GM12878 (cell line): ENCODE data around the gene SURF4. TPM values are rescaled to one million over a fixed set of nuclear protein-coding genes. Genes with fewer than 3 reads are reported as not detected.

Experiments
- ATAC-seq: fragments of 200-7000 bp; cut with Tn5 transposase; 3 replicates; pipeline ENCODE4 v1.9.1; 2020; ENCODE audit warnings: mild to moderate bottlenecking, moderate library complexity
- BruUV-seq: library from RNA; stranded (reverse); fragments of 400-500 nt; replicated peaks from 2 replicates; lab custom pipeline; 2021; lab: Mats Ljungman, UMichigan
- CTCF ChIA-PET: fragments of 300-600 bp; sonication (Branson Sonifier 250); formaldehyde crosslinking; extraction: SDS; loops from one replicate; lab custom pipeline; 2021; ENCODE audit warnings: inconsistent platforms; lab: Yijun Ruan, JAX
- POLR2A ChIA-PET: fragments of 350-600 bp; formaldehyde crosslinking; extraction: SDS; loops from one replicate; lab custom pipeline; 2021; ENCODE audit warnings: inconsistent platforms; lab: Charles Lee
- RAD21 ChIA-PET: fragments of 300-600 bp; sonication (Branson Sonifier 250); formaldehyde crosslinking; loops from one replicate; lab custom pipeline; 2023; ENCODE audit warnings: antibody characterized with exemption; ENCODE audit not compliant: unreplicated experiment; lab: Charles Lee
- SMC1A ChIA-PET: fragments of 300-600 bp; sonication (Branson Sonifier 250); formaldehyde crosslinking; loops from one replicate; lab custom pipeline; 2023; ENCODE audit not compliant: unreplicated experiment, uncharacterized antibody; lab: Charles Lee
- DNase-seq: peaks from one replicate; pipeline ENCODE4 v3.0.0-alpha.2; 2011; ENCODE audit warnings: low read depth, low spot score
- FAIRE-seq: peaks from 3 replicates; lab custom pipeline; 2011; peaks lifted over from hg19 to GRCh38; lab: Jason Lieb, UNC
- H2AFZ ChIP-seq: 2 replicates; pipeline ENCODE4 v1.6.0; 2011; ENCODE audit warnings: low read depth, low read length, control low read depth; ENCODE audit not compliant: control insufficient read depth
- H3K27ac ChIP-seq: 2 replicates; pipeline ENCODE4 v1.5.1; 2011; ENCODE audit warnings: control low read depth; ENCODE audit not compliant: control insufficient read depth, insufficient read depth
- H3K27me3 ChIP-seq, 2 experiments: replicated peaks in 1 of 2; 2 replicates each; pipeline versions ENCODE4 v1.6.0 to v1.6.1; 2011; ENCODE audit warnings: low read length in 1 of 2; ENCODE audit not compliant: control insufficient read depth in 2 of 2, insufficient read depth in 2 of 2
- H3K36me3 ChIP-seq, 2 experiments: 2 replicates each; pipeline ENCODE4 v1.5.1; 2011; ENCODE audit warnings: low read length in 1 of 2; ENCODE audit not compliant: control insufficient read depth in 2 of 2, insufficient read depth in 2 of 2
- H3K4me1 ChIP-seq: 2 replicates; pipeline ENCODE4 v1.6.1; 2011; ENCODE audit warnings: mild to moderate bottlenecking, low read length, moderate library complexity, mixed read lengths; ENCODE audit not compliant: control insufficient read depth, insufficient read depth
- H3K4me2 ChIP-seq: 2 replicates; pipeline ENCODE4 v1.6.0; 2011; ENCODE audit warnings: control low read depth; ENCODE audit not compliant: control insufficient read depth, insufficient read depth
- H3K4me3 ChIP-seq: fragments of 200-600 bp; sonication (generic); 2 replicates; pipeline ENCODE4 v1.5.1; 2016
- H3K79me2 ChIP-seq: 2 replicates; pipeline ENCODE4 v1.6.0; 2011; ENCODE audit warnings: low read length; ENCODE audit not compliant: control insufficient read depth, insufficient read depth
- H3K9ac ChIP-seq: 2 replicates; pipeline ENCODE4 v1.8.0; 2011; ENCODE audit warnings: low read length, control low read depth, mixed read lengths; ENCODE audit not compliant: control insufficient read depth, insufficient read depth
- H3K9me3 ChIP-seq: replicated peaks from 3 replicates; pipeline ENCODE4 v1.5.1; 2011; ENCODE audit warnings: mild to moderate bottlenecking, low read length; ENCODE audit not compliant: control insufficient read depth, insufficient read depth
- H4K20me1 ChIP-seq: 2 replicates; pipeline ENCODE4 v1.6.0; 2011; ENCODE audit not compliant: control insufficient read depth, insufficient read depth
- MEF2B ChIP-seq: fragments of 450-650 bp; IDR thresholded peaks from 2 replicates; pipeline ENCODE4 v1.6.1; 2018; ENCODE audit warnings: mild to moderate bottlenecking, moderate library complexity; ENCODE audit not compliant: partially characterized antibody, poor library complexity, severe bottlenecking
- MTA3 ChIP-seq: IDR thresholded peaks from 2 replicates; pipeline ENCODE4 v1.6.1; 2012; ENCODE audit warnings: low read length, inconsistent platforms, borderline replicate concordance
- MYB ChIP-seq: fragments of 150-350 bp; IDR thresholded peaks from 2 replicates; pipeline ENCODE4 v1.6.1; 2014; ENCODE audit warnings: mild to moderate bottlenecking, low read depth, low read length, borderline replicate concordance
- SMC3 ChIP-seq: IDR thresholded peaks from 2 replicates; pipeline ENCODE4 v1.6.1; 2011; ENCODE audit warnings: low read length, improper control_type of control experiment, borderline replicate concordance
- ZBTB4 ChIP-seq: fragments of 450-650 bp; formaldehyde crosslinking; IDR thresholded peaks from 2 replicates; pipeline ENCODE4 v1.4.0; 2022; ENCODE audit warnings: mild to moderate bottlenecking, moderate library complexity
- ZNF622 ChIP-seq: fragments of 450-650 bp; IDR thresholded peaks from 2 replicates; pipeline ENCODE4 v1.6.1; 2017; ENCODE audit warnings: mild to moderate bottlenecking, inconsistent platforms
- WGBS: methylation state at CpG from one replicate; pipeline ENCODE4 v1.1.6; 2016; ENCODE audit warnings: low lambda C conversion rate; ENCODE audit not compliant: insufficient replicate concordance, insufficient coverage; ENCODE audit errors: missing lambda C conversion rate; 5-methylcytosine and 5-hydroxymethylcytosine counted together
- in situ Hi-C: fragments of 300-500 bp; cut with MboI; formaldehyde crosslinking; loops from 9 replicates; pipeline ENCODE4 v1.14.3; 2018; ENCODE audit warnings: mixed read lengths
- intact Hi-C: fragments of 100-400 bp; cut with micrococcal nuclease; formaldehyde crosslinking; loops from one replicate; pipeline ENCODE4 v1.14.2; 2022; ENCODE audit not compliant: unreplicated experiment
- polyA plus RNA-seq, 11 experiments: library from polyadenylated mRNA; depleted of rRNA in 4 of 11; unstranded in 6 of 11; stranded (reverse) in 5 of 11; fragments of >200 nt; fragmentation: Nextera tagmentation in 4 of 11; fragmentation: Illumina TruSeq in 1 of 11; extraction: Ambion mirVana in 4 of 11; extraction: Trizol in 1 of 11; gene quantifications; 1 replicate in 1 of 11; 2 replicates in 10 of 11; pipeline versions ENCODE4 v1.2.1 to v1.2.3, GENCODE V29; 2011 to 2016; ENCODE audit warnings: inconsistent platforms in 2 of 11, missing spikeins in 2 of 11, low read depth in 1 of 11
- total RNA-seq, 4 experiments: library from RNA; depleted of rRNA in 3 of 4; stranded (reverse); fragments of >200 nt in 3 of 4; fragmentation: Illumina TruSeq in 1 of 4; extraction: Trizol in 1 of 4; gene quantifications; 2 replicates each; pipeline versions ENCODE4 v1.2.1 to v1.2.3, GENCODE V29; 2013 to 2021

Gene SURF4
- total and polyA plus RNA-seq, 10 of the 15 experiments (the other 5 are each of a cell fraction or from before 2014, with no cell fraction given), result 6.4 to 134 (median 78.7) TPM

GRCh38 chr9:133408042-133408441, 32.2 kb upstream of the SURF4 start:
- FAIRE-seq (no peak), DNase-seq (no peak), ATAC-seq (no peak)
- H4K20me1 ChIP-seq, result no peaks in the 10 kb centered on the region; the same call in 1 of the 2 replicates
- no peak overlapping the region for H3K9ac ChIP-seq
- no peak overlapping the region for H2AFZ ChIP-seq
- H3K27ac ChIP-seq, result no peak overlapping the region
- no peak for TF ChIP-seq ZBTB4 (CRISPR knock-in tag)
- TF ChIP-seq MEF2B, result no peak
- no peak for TF ChIP-seq MYB
- no peak for TF ChIP-seq MTA3
- no peak for TF ChIP-seq SMC3
- TF ChIP-seq ZNF622, result no peak
- BruUV-seq, result no TSS peak
- SMC1A ChIA-PET, result no interaction called here
- H3K27me3 ChIP-seq, result no peaks in the 10 kb centered on the region
- in situ Hi-C loops, result loop anchor here (5.0 kb wide), 1 partner anchor 74 kb away; no protein-coding TSS in a partner anchor
- WGBS, result 69% methylated on average over 1 of the region's 1 CpG
- H3K9me3 ChIP-seq, result no peaks in the 10 kb centered on the region
- H3K4me2 ChIP-seq, result no peak overlapping the region
- intact Hi-C loops, result no loop called here
- H3K79me2 ChIP-seq, result no peaks in the 10 kb centered on the region
- RAD21 ChIA-PET, result no interaction called here
- CTCF ChIA-PET, result interaction anchor here (1.7 kb wide), 1 partner anchor 30 kb away, joined by 6 read pairs; no protein-coding TSS in a partner anchor
- no peaks in the 10 kb centered on the region for H3K4me1 ChIP-seq
- H3K4me3 ChIP-seq, result no peak overlapping the region
- H3K36me3 ChIP-seq, result peaks cover 41 to 43% of the 10 kb centered on the region in 2 experiments; a peak in 3 of 4 replicates
- POLR2A ChIA-PET, result no interaction called here
